ENCODE measurements around the gene IRAK2. TPM values are rescaled to one million over a fixed set of nuclear protein-coding genes. Genes with fewer than 3 reads are reported as not detected.

The IRAK2 gene
- total and polyA plus RNA-seq, 2 of the 8 experiments (the other 6 are each of a cell fraction or from before 2014, with no cell fraction given), result 1.5 TPM

- no peak within 1 kb of the TSS for H4K91ac ChIP-seq (replicated peaks; ENCODE audit: insufficient read length, low read length)
- no peaks in the 10 kb centered on the region for H3K9me3 ChIP-seq (ENCODE audit: insufficient read depth in 2 of 2, low read depth in 1 of 2, low read length in 1 of 2)
- FAIRE-seq (no peak), DNase-seq (ENCODE audit: low read depth in 1 of 2, low spot score in 2 of 2) (no peak)
- H2AFZ ChIP-seq (ENCODE audit: low read length), result no peak within 1 kb of the TSS
- H3K18ac ChIP-seq (ENCODE audit: extremely low read depth, low read length), result no peak within 1 kb of the TSS
- H2BK15ac ChIP-seq (ENCODE audit: low read length), result no peak within 1 kb of the TSS
- no peak within 1 kb of the TSS for H3K4ac ChIP-seq (replicated peaks; ENCODE audit: insufficient read length, low read depth, low read length)
- H2BK12ac ChIP-seq (ENCODE audit: low read depth, low read length), result no peak within 1 kb of the TSS
- H3K36me3 ChIP-seq (ENCODE audit: control insufficient read depth in 2 of 4, insufficient read depth in 4 of 4, low read length in 3 of 4), result peaks cover 0 to 4% (median 4%) of the 10 kb centered on the region in 4 experiments; a peak in 6 of 8 replicates
- H3K79me2 ChIP-seq (ENCODE audit: control insufficient read depth in 1 of 2, insufficient read depth in 2 of 2, low read length in 2 of 2), result no peaks in the 10 kb centered on the region
- H4K20me1 ChIP-seq (replicated peaks in 1 of 2; ENCODE audit: control insufficient read depth in 1 of 2, insufficient read depth in 2 of 2, low read length in 2 of 2), result peaks cover 0 to 2% of the 10 kb centered on the region in 2 experiments
- H3K4me3 ChIP-seq (ENCODE audit: extremely low read depth in 1 of 4, insufficient read depth in 2 of 4, low read depth in 3 of 4, low read length in 4 of 4), result no peak within 1 kb of the TSS
- no peak within 1 kb of the TSS for H2AK5ac ChIP-seq (ENCODE audit: low read depth, low read length)
- CTCF ChIA-PET (ENCODE audit: partially characterized antibody), result interaction anchor here (0.9 to 2.0 kb wide), 5 partner anchors 10 to 446 kb away, joined by 3 to 5 read pairs (median 3); no protein-coding TSS in a partner anchor
- POLR2A ChIA-PET (ENCODE audit: partially characterized antibody), result interaction anchor here (1.1 to 1.9 kb wide), 5 partner anchors 9 to 22 kb away, joined by 3 to 6 read pairs (median 4); no protein-coding TSS in a partner anchor
- H3K14ac ChIP-seq (ENCODE audit: insufficient read length), result no peak within 1 kb of the TSS
- H3K23me2 ChIP-seq (ENCODE audit: low read depth, low read length), result no peaks in the 10 kb centered on the region
- H3K23ac ChIP-seq (ENCODE audit: insufficient read length), result no peak within 1 kb of the TSS
- no peak within 1 kb of the TSS for H2BK120ac ChIP-seq (replicated peaks; ENCODE audit: low read depth, low read length)
- no peaks in the 10 kb centered on the region for H3K27me3 ChIP-seq (replicated peaks in 1 of 4; ENCODE audit: control insufficient read depth in 3 of 4, extremely low read depth in 1 of 4, insufficient read depth in 3 of 4, low read length in 3 of 4)
- no peak within 1 kb of the TSS for H2BK20ac ChIP-seq (ENCODE audit: low read length)
- WGBS, 2 experiments (ENCODE audit: extremely low coverage in 1 of 2, insufficient coverage in 1 of 2, insufficient read length in 1 of 2, insufficient replicate concordance in 2 of 2, low coverage in 1 of 2, low lambda C conversion rate in 2 of 2, missing lambda C conversion rate in 1 of 2), result 93% methylated on average over 12 of the region's 12 CpGs; no CpG with 5 or more reads in 1 of the 2 experiments
- H2BK5ac ChIP-seq (ENCODE audit: low read depth, low read length), result no peak within 1 kb of the TSS
- H3K4me2 ChIP-seq (ENCODE audit: insufficient read depth in 1 of 2, low read depth in 2 of 2, low read length in 2 of 2), result no peak within 1 kb of the TSS
- H4K5ac ChIP-seq (ENCODE audit: insufficient read length, low read depth, low read length), result no peak within 1 kb of the TSS
- no peak within 1 kb of the TSS for H4K8ac ChIP-seq (ENCODE audit: extremely low read depth, insufficient read depth, low read length)
- no peak within 1 kb of the TSS for H3K9ac ChIP-seq (replicated peaks in 1 of 4; ENCODE audit: extremely low read depth in 1 of 4, low read depth in 3 of 4, low read length in 3 of 4)
- no peak within 1 kb of the TSS for H3K27ac ChIP-seq (ENCODE audit: low read depth, low read length)
- H3K4me1 ChIP-seq (replicated peaks in 1 of 4; ENCODE audit: control insufficient read depth in 3 of 4, insufficient read depth in 4 of 4, low read length in 3 of 4), result no peaks in the 10 kb centered on the region; a peak in 2 of 7 replicates
- no peaks in the 10 kb centered on the region; the same call in 1 of the 2 replicates for H3K79me1 ChIP-seq (ENCODE audit: low read depth, low read length)
- H3K56ac ChIP-seq (replicated peaks; ENCODE audit: insufficient read length, low read depth, low read length), result no peak within 1 kb of the TSS
- no peak for TF ChIP-seq KDM5A (IDR thresholded peaks at IDR 0.05; ENCODE audit: low read length)
- no peak for TF ChIP-seq POLR2A (IDR thresholded peaks at IDR 0.05; ENCODE audit: control extremely low read depth in 1 of 2, low read depth in 2 of 2, low read length in 2 of 2)
- TF ChIP-seq ASH2L (IDR thresholded peaks at IDR 0.05; ENCODE audit: low read length), result no peak
- no peak for TF ChIP-seq TAF1 (IDR thresholded peaks at IDR 0.05; ENCODE audit: low read depth, low read length)
- TF ChIP-seq KDM1A (IDR thresholded peaks at IDR 0.05; ENCODE audit: borderline replicate concordance, low read length), result no peak
- TF ChIP-seq EZH2 (IDR thresholded peaks at IDR 0.05; ENCODE audit: low read depth, low read length, severe bottlenecking), result no peak
- TF ChIP-seq BACH1 (IDR thresholded peaks at IDR 0.05; ENCODE audit: low read length), result no peak
- TF ChIP-seq ZNF274 (IDR thresholded peaks at IDR 0.05; ENCODE audit: borderline replicate concordance, extremely low read depth, low read length), result no peak
- no peak for TF ChIP-seq GABPA (IDR thresholded peaks at IDR 0.05; ENCODE audit: borderline replicate concordance, insufficient read depth, low read length)
- TF ChIP-seq TCF12 (IDR thresholded peaks at IDR 0.05; ENCODE audit: low read depth, low read length), result no peak
- no peak for TF ChIP-seq ATF2 (IDR thresholded peaks at IDR 0.05; ENCODE audit: low read length)
Measured at GRCh38 chr3:10292505-10293419, 128.0 kb downstream of the IRAK2 start, which contains the start of gene GHRL. Gene GHRL (minus strand): TSS chr3:10292947. CDS start chr3:10290180, 2,767 bp downstream.

Data from H1 (cell line).